ENCODE measurements around the gene ATRX. TPM values are rescaled to one million over a fixed set of nuclear protein-coding genes. Genes with fewer than 3 reads are reported as not detected.

Gene ATRX
- total RNA-seq, 4 donors from 2014 or later = 79.3 to 309 (median 99.6) TPM

DNA sequence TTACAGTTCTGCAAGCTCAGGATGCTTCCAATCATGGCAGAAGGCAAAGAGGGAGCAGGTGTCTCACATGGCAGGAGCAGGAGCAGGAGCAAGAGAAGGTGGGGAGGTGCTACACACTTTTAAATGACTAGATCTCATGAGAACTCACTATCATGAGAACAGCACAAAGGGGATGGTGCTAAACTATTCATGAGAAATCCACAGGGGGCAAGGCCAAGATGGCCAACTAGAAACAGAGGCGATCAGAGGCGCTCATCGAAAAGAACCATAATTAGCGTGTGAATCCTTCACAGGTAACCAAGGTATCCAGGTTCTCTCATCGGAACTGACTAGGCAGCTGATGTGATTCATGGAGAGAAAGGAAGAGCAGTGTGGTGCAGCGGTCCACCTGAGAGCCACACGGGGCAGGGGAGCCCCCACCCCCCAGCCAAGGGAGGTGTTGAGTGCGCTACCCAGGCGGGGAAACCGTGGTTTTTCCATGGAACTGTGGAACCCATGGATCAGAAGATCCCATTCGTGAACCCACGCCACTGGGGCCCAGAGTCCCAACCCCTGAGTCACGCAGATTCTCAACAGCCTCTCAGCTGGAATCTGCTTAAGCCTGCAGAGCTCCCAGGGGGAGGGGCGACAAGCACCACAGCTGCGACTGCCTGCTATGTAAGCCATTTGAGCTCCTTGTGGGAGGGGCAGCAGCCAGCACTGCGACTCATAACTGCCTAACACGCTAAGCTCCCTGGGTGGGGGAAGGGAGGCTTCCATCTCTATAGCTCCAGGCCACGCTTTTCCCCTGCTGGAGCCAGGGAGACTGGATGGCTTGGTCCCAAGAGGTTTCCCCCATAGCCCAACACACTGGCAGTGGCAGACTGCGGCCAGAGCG is 292.1 kb downstream of the ATRX start:
- H3K27ac ChIP-seq = no peak overlapping the region
- no peaks in the 10 kb centered on the region for H3K36me3 ChIP-seq
- no peaks in the 10 kb centered on the region for H3K27me3 ChIP-seq
- DNase-seq = no peak
- H3K4me3 ChIP-seq = no peak overlapping the region
- TF ChIP-seq, protein P1, sequence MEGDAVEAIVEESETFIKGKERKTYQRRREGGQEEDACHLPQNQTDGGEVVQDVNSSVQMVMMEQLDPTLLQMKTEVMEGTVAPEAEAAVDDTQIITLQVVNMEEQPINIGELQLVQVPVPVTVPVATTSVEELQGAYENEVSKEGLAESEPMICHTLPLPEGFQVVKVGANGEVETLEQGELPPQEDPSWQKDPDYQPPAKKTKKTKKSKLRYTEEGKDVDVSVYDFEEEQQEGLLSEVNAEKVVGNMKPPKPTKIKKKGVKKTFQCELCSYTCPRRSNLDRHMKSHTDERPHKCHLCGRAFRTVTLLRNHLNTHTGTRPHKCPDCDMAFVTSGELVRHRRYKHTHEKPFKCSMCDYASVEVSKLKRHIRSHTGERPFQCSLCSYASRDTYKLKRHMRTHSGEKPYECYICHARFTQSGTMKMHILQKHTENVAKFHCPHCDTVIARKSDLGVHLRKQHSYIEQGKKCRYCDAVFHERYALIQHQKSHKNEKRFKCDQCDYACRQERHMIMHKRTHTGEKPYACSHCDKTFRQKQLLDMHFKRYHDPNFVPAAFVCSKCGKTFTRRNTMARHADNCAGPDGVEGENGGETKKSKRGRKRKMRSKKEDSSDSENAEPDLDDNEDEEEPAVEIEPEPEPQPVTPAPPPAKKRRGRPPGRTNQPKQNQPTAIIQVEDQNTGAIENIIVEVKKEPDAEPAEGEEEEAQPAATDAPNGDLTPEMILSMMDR (IDR thresholded peaks at IDR 0.05) = no peak
- no peak for TF ChIP-seq POLR2A (IDR thresholded peaks at IDR 0.05)
- H3K9me3 ChIP-seq = no peaks in the 10 kb centered on the region
- no peaks in the 10 kb centered on the region for H3K4me1 ChIP-seq

DNA sequence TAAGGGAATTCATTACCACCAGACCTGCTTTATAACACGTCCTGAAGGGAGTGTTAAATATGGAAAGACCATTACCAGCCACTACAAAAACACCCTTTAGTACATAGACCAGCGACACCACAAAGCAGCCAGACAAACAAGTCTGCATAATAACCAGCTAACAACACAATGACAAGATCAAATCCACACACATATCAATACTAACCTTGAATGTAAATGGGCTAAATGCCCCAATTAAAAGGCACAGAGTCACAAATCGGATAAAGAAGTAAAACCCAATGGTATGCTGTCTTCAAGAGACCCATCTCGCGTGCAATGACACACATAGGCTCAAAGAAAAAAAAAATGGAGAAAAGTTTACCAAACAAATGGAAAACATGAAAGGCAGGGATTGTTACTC is 302.0 kb downstream of the ATRX start:
- no peak for DNase-seq

DNA sequence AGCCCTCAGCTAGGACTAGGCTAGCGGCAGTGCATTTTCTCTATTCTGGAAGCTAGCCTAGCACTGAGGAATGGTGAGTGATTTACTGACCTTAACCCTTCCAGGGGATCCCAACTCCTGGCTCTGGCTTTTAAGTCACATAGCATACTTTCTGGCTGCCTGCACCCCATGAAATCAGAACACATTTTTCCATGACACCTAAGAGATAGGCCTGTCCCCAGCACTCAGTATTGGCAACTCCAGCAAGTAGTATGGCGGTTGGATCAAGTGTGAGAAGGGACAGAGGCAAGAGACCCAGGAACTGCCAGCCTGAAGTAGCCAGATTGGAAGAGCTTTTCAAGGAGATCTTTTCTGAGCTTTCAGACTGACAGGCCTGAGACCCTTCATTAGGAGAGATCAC is 330.6 kb downstream of the ATRX start:
- Histone ChIP-seq H3K9me3 (no peaks in the 10 kb centered on the region), H3K27ac (no peak overlapping the region), H3K27me3 (no peaks in the 10 kb centered on the region), H3K4me3 (no peak overlapping the region), H3K36me3 (no peaks in the 10 kb centered on the region), H3K4me1 (no peaks in the 10 kb centered on the region)
- TF ChIP-seq, protein P1 (IDR thresholded peaks at IDR 0.05) = no peak
- no peak for TF ChIP-seq POLR2A (IDR thresholded peaks at IDR 0.05)
- DNase-seq = no peak

More for the DNA sequence above, 302.0 kb downstream of the ATRX start:
- no peaks in the 10 kb centered on the region for H3K36me3 ChIP-seq
- H3K27me3 ChIP-seq = no peaks in the 10 kb centered on the region
- TF ChIP-seq, protein P1 (IDR thresholded peaks at IDR 0.05) = no peak
- no peak for TF ChIP-seq POLR2A (IDR thresholded peaks at IDR 0.05)
- H3K4me1 ChIP-seq = no peaks in the 10 kb centered on the region
- H3K9me3 ChIP-seq = peaks cover 0 to 6% (median 0%) of the 10 kb centered on the region in 4 donors
- no peak overlapping the region for H3K27ac ChIP-seq
- H3K4me3 ChIP-seq = no peak overlapping the region

Small RNA genes lying within 50 kb of the gene (small RNA-seq; reads per million reads assigned to genes)
- gene FABP5P15 = 0 reads per million in 2 donors

Other genes with a start within 250 kb of the ATRX start
- gene MAGT1, start 109.2 kb upstream of the ATRX start, total RNA-seq = 10 to 100 TPM; 29.5 to 62.7 (median 50.1) TPM
- gene COX7B, start 113.3 kb upstream of the ATRX start, total RNA-seq = 100 to 1,000 TPM; 402 to 457 (median 432) TPM
- gene ATP7A, start 124.5 kb upstream of the ATRX start, total RNA-seq = 1 to 10 TPM; 6.5 to 8.8 (median 6.8) TPM
- not detected for gene PGAM4, start 183.4 kb upstream of the ATRX start, total RNA-seq